NT2/D1 (cell line): ENCODE data around the gene ABI2.

Source experiments
- YY1 ChIP-seq: IDR thresholded peaks from 2 replicates; pipeline ENCODE4 v1.6.1; 2011; ENCODE audit not compliant: insufficient read length, insufficient read depth
- ZNF274 ChIP-seq: IDR thresholded peaks from 2 replicates; pipeline ENCODE4 v1.6.1; 2011; ENCODE audit warnings: mild to moderate bottlenecking, low read depth, low read length

DNA sequence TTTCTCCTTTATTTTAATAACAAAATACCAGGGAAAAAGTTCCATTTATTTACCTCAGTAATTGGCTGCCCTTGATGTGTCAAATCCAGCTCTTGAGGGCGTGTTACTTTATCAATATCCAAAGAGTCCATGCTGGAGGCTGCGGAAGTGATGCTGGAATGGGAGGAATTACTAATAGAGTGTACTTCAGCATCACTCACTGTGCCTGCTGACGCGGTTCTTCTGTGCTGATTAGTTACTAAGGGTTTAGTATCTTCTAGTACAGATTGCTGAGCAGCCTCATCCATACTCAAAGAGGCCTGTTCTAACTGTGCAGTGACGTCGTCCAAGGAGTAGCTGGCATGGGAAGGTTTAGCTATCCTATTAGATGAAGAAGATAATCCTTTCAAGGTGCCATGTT lies 161.3 kb downstream of the ABI2 start:
- TF ChIP-seq YY1 (no peak), ZNF274 (no peak)
